Hepatocyte (in vitro differentiated cells): ENCODE data around the gene AK2. TPM values are rescaled to one million over a fixed set of nuclear protein-coding genes. Genes with fewer than 3 reads are reported as not detected.

Source experiments
- DNase-seq: peaks from one replicate; pipeline ENCODE4 v3.0.0-alpha.2; 2016; ENCODE audit warnings: low spot score
- H2AFZ ChIP-seq: fragments of 200-600 bp; sonication (generic); 2 replicates; pipeline ENCODE4 v1.6.0; 2016; ENCODE audit warnings: antibody characterized with exemption, mild to moderate bottlenecking
- H3K27ac ChIP-seq: fragments of 200-600 bp; sonication (generic); 2 replicates; pipeline ENCODE4 v1.5.1; 2016; ENCODE audit warnings: mild to moderate bottlenecking
- H3K27me3 ChIP-seq: fragments of 200-600 bp; sonication (generic); 2 replicates; pipeline ENCODE4 v1.6.1; 2016
- H3K36me3 ChIP-seq: fragments of 200-600 bp; sonication (generic); replicated peaks from 2 replicates; pipeline ENCODE4 v1.5.1; 2016; ENCODE audit warnings: low read depth; ENCODE audit not compliant: insufficient read depth
- H3K4me1 ChIP-seq: fragments of 200-600 bp; sonication (generic); 2 replicates; pipeline ENCODE4 v1.5.1; 2016; ENCODE audit warnings: mild to moderate bottlenecking, moderate library complexity; ENCODE audit not compliant: insufficient read depth
- H3K4me2 ChIP-seq: fragments of 200-600 bp; sonication (generic); 2 replicates; pipeline ENCODE4 v1.6.0; 2016
- H3K4me3 ChIP-seq: fragments of 200-600 bp; sonication (generic); 2 replicates; pipeline ENCODE4 v1.5.1; 2016; ENCODE audit warnings: mild to moderate bottlenecking
- H3K79me2 ChIP-seq: fragments of 200-600 bp; sonication (generic); 2 replicates; pipeline ENCODE4 v1.6.0; 2017; ENCODE audit warnings: mild to moderate bottlenecking
- H3K9me2 ChIP-seq: fragments of 200-600 bp; sonication (generic); replicated peaks from 2 replicates; pipeline ENCODE4 v1.6.0; 2017; ENCODE audit warnings: mild to moderate bottlenecking; ENCODE audit not compliant: insufficient read depth
- H3K9me3 ChIP-seq: fragments of 200-600 bp; sonication (generic); 2 replicates; pipeline ENCODE4 v1.5.1; 2016; ENCODE audit warnings: low read depth, mild to moderate bottlenecking
- H4K20me1 ChIP-seq: fragments of 200-600 bp; sonication (generic); 2 replicates; pipeline ENCODE4 v1.6.0; 2016; ENCODE audit warnings: mild to moderate bottlenecking; ENCODE audit not compliant: insufficient read depth, poor library complexity, severe bottlenecking
- EZH2 ChIP-seq: fragments of 200-600 bp; sonication (generic); IDR thresholded peaks from 2 replicates; pipeline ENCODE4 v1.6.1; 2016; ENCODE audit warnings: antibody characterized with exemption, mild to moderate bottlenecking, borderline replicate concordance
- EZH2phosphoT487 ChIP-seq: fragments of 200-600 bp; sonication (generic); IDR thresholded peaks from one replicate; pipeline ENCODE4 v1.6.1; 2018; ENCODE audit warnings: antibody characterized with exemption, mild to moderate bottlenecking, low read depth, moderate library complexity; ENCODE audit not compliant: unreplicated experiment, severe bottlenecking
- WGBS: methylation state at CpG from one replicate; pipeline ENCODE4 v1.1.6; 2016; ENCODE audit warnings: low lambda C conversion rate; ENCODE audit errors: missing lambda C conversion rate; 5-methylcytosine and 5-hydroxymethylcytosine counted together
- polyA plus RNA-seq: library from polyadenylated mRNA; unstranded; fragments of >200 nt; fragmentation: Nextera tagmentation; extraction: Ambion mirVana; gene quantifications from 2 replicates; pipeline ENCODE4 v1.2.1, GENCODE V29; 2016
- total RNA-seq: library from RNA; depleted of rRNA; stranded (reverse); fragments of >200 nt; gene quantifications from 2 replicates; pipeline ENCODE4 v1.2.3, GENCODE V29; 2014
- TF ChIP-seq, protein P1 (sequence below): fragments of 200-600 bp; sonication (generic); IDR thresholded peaks from 2 replicates; pipeline ENCODE4 v1.5.1; 2016; ENCODE audit warnings: antibody characterized with exemption, mild to moderate bottlenecking; ENCODE audit not compliant: poor library complexity

Gene AK2
- total and polyA plus RNA-seq, 2 experiments from 2014 or later = 120 to 147 TPM

DNA sequence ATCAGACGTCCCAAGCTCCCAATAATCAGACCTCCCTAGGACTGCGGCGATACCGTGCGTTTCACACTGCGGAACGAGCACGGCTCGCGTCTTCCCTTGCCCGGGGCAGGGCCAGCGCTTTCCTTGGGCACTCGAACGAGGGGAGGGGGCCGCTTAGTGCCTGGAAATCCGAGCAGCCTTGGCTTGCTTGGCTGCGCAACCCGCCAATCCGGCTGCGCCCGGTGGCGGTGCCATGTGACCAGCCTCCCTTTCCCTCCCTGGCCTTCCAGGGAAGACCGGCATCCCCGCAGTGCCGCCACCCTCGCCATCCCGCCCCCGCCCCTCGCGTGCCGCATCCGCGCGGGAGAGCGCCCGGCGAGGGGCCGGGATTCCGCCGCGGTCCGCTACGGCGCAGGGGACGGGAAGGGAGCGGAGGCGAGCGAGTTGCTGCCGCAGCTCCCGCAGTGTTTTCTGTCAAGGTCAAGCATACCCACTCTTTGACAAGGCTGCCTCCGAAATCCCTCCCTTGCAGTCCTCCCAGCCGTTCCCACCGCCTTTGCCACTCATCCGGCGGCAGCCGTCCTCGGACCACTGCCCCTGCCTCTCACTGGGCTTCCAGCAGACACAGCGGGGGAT is 63.8 kb downstream of the AK2 start:
- 2% methylated on average over 41 of the region's 58 CpGs for WGBS
- TF ChIP-seq, protein P1, sequence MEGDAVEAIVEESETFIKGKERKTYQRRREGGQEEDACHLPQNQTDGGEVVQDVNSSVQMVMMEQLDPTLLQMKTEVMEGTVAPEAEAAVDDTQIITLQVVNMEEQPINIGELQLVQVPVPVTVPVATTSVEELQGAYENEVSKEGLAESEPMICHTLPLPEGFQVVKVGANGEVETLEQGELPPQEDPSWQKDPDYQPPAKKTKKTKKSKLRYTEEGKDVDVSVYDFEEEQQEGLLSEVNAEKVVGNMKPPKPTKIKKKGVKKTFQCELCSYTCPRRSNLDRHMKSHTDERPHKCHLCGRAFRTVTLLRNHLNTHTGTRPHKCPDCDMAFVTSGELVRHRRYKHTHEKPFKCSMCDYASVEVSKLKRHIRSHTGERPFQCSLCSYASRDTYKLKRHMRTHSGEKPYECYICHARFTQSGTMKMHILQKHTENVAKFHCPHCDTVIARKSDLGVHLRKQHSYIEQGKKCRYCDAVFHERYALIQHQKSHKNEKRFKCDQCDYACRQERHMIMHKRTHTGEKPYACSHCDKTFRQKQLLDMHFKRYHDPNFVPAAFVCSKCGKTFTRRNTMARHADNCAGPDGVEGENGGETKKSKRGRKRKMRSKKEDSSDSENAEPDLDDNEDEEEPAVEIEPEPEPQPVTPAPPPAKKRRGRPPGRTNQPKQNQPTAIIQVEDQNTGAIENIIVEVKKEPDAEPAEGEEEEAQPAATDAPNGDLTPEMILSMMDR = no peak
- TF ChIP-seq EZH2 (no peak), EZH2phosphoT487 (no peak)
- Histone ChIP-seq H3K27ac (no peak overlapping the region), H3K4me2 (peak overlapping the region; percentile 90), H3K36me3 (no peaks in the 10 kb centered on the region), H2AFZ (peak overlapping the region; percentile 86), H3K27me3 (peaks cover 11% of the 10 kb centered on the region), H4K20me1 (no peaks in the 10 kb centered on the region), H3K79me2 (no peaks in the 10 kb centered on the region), H3K4me1 (no peaks in the 10 kb centered on the region), H3K4me3 (peak overlapping the region; percentile 49), H3K9me3 (no peaks in the 10 kb centered on the region), H3K9me2 (no peaks in the 10 kb centered on the region)
- peak; percentile 73 for DNase-seq

DNA sequence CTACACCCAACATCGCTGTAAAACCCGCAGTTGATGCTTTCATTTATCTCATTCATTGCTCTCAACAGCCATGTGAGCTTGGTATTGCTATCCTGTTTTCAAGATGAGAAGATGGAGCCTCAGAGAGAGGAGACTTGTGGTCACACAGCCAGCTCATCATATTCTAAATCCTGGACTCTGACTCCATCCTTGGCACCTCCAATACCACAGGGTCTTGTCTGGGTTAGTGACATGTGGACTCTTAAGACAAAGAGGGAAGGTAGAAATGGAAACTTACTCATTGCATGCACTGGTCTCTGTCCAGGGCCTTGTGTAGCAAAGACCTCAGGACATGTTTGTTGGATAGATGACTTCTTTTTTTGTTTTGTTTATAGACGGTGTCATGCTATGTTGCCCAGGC is 65.1 kb downstream of the AK2 start:
- Histone ChIP-seq H3K4me2 (no peak overlapping the region), H4K20me1 (no peaks in the 10 kb centered on the region), H3K4me3 (no peak overlapping the region), H3K79me2 (no peaks in the 10 kb centered on the region), H3K27ac (no peak overlapping the region), H3K4me1 (no peaks in the 10 kb centered on the region), H3K36me3 (no peaks in the 10 kb centered on the region), H3K9me3 (no peaks in the 10 kb centered on the region), H2AFZ (no peak overlapping the region), H3K9me2 (no peaks in the 10 kb centered on the region), H3K27me3 (peaks cover 11% of the 10 kb centered on the region)
- no peak for DNase-seq
- TF ChIP-seq EZH2phosphoT487 (no peak), EZH2 (no peak)
- TF ChIP-seq, protein P1 = no peak
- 76% methylated on average over 3 of the region's 3 CpGs for WGBS

DNA sequence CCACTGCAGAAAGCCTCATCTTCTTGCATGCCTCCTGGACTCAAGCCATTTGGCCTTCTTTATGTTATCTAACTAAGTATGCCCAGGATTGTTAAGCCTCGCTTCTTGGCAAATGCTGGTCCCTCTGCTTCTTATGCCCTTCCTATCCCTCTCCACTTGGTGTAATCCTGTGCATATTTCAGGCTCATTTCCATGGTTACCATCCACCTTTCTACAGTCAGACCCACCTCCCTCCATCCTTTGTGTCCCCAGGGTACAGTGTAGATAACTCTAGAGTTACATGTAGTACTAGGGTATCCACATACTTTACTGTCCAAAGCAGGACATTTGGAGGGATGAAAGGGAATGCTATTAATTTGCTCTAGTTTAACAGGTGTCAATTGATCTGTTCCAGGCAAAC is 65.5 kb downstream of the AK2 start:
- TF ChIP-seq EZH2phosphoT487 (no peak), EZH2 (no peak)
- TF ChIP-seq, protein P1 = no peak
- H3K27me3 ChIP-seq = peaks cover 11% of the 10 kb centered on the region
- H3K79me2 ChIP-seq = no peaks in the 10 kb centered on the region
- 89% methylated on average over 1 of the region's 1 CpG for WGBS
- no peaks in the 10 kb centered on the region for H3K9me2 ChIP-seq
- no peaks in the 10 kb centered on the region for H4K20me1 ChIP-seq
- no peaks in the 10 kb centered on the region for H3K36me3 ChIP-seq
- no peak overlapping the region for H3K4me3 ChIP-seq
- no peak overlapping the region for H3K4me2 ChIP-seq
- no peak for DNase-seq
- H3K27ac ChIP-seq = no peak overlapping the region
- no peaks in the 10 kb centered on the region for H3K9me3 ChIP-seq
- no peak overlapping the region for H2AFZ ChIP-seq
- no peaks in the 10 kb centered on the region for H3K4me1 ChIP-seq

DNA sequence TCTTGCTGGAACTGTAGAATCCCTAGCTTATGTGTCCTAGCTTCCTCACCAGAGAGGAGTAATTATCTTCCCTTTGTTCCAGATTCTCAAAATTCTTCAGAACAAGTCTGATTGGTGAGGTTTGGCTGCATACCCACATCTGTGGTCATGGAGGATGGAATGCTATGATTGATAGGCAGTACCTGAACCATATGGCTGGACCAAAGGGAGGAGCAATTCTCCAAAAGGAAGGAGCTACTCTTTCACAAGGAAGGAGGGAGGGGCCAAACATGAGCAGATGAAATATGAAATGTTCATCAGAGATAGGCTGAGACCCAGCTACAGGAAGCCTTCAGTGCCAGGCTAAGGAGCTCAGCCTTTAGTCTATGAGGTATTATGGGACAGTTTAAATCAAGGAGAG is 67.1 kb downstream of the AK2 start:
- H3K4me2 ChIP-seq = no peak overlapping the region
- no peak overlapping the region for H3K27ac ChIP-seq
- no peak overlapping the region for H3K4me3 ChIP-seq
- H3K36me3 ChIP-seq = no peaks in the 10 kb centered on the region
- H3K9me2 ChIP-seq = no peaks in the 10 kb centered on the region
- DNase-seq = no peak
- H3K27me3 ChIP-seq = peaks cover 11% of the 10 kb centered on the region
- H3K9me3 ChIP-seq = no peaks in the 10 kb centered on the region
- no peaks in the 10 kb centered on the region for H3K4me1 ChIP-seq
- H4K20me1 ChIP-seq = no peaks in the 10 kb centered on the region
- H2AFZ ChIP-seq = no peak overlapping the region
- no peaks in the 10 kb centered on the region for H3K79me2 ChIP-seq
- no peak for TF ChIP-seq EZH2phosphoT487
- TF ChIP-seq, protein P1 = no peak
- TF ChIP-seq EZH2 = no peak
